Colonic mucosa (tissue), 4 donors: ENCODE measurements around the gene SLC9A5. TPM values are rescaled to one million over a fixed set of nuclear protein-coding genes. Genes with fewer than 3 reads are reported as not detected.

Experiments used
- DNase-seq: peaks from one replicate; pipeline ENCODE4 v3.0.0-alpha.2; 2020
- H3K27ac ChIP-seq: fragments of 200-600 bp; one replicate; pipeline ENCODE4 v1.8.0; 2021
- H3K27me3 ChIP-seq: fragments of 200-600 bp; one replicate; pipeline ENCODE4 v1.8.0; 2021
- H3K36me3 ChIP-seq: fragments of 200-600 bp; one replicate; pipeline ENCODE4 v1.8.0; 2021
- H3K4me1 ChIP-seq: fragments of 200-600 bp; one replicate; pipeline ENCODE4 v1.8.0; 2021; ENCODE audit warnings: mild to moderate bottlenecking
- H3K4me3 ChIP-seq: fragments of 200-600 bp; one replicate; pipeline ENCODE4 v1.8.0; 2021
- H3K9ac ChIP-seq, 2 donors: one replicate each; pipeline ENCODE4 v1.7.0; 2013; ENCODE audit warnings: control low read depth in 2 of 2, low read depth in 2 of 2, low read length in 2 of 2
- H3K9me3 ChIP-seq: fragments of 200-600 bp; one replicate; pipeline ENCODE4 v1.8.0; 2021
- intact Hi-C: fragments of 100-400 bp; cut with DNase I; formaldehyde crosslinking; loops from one replicate; pipeline ENCODE4 v1.14.1; 2022
- total RNA-seq, 2 donors: library from RNA; stranded (reverse); fragmentation: NEBNext Ultra II Directional in 1 of 2; extraction: Animal tissue kit (Norgen Biotek cat#: 25700) in 1 of 2; gene quantifications; one replicate each; pipeline ENCODE4 v1.2.1, GENCODE V29; 2021
- TF ChIP-seq, protein P1 (sequence below): fragments of 200-600 bp; IDR thresholded peaks from one replicate; pipeline ENCODE4 v1.8.0; 2022; ENCODE audit warnings: antibody characterized with exemption, mild to moderate bottlenecking
- donor health status: healthy.
- donor health status: DM: no; HTN: no; CAD: no.
- donor health status: DM: no; HTN: no; CAD: no.

Gene SLC9A5
- total RNA-seq, 2 donors from 2014 or later: 0.48 to 2.1 TPM

DNA sequence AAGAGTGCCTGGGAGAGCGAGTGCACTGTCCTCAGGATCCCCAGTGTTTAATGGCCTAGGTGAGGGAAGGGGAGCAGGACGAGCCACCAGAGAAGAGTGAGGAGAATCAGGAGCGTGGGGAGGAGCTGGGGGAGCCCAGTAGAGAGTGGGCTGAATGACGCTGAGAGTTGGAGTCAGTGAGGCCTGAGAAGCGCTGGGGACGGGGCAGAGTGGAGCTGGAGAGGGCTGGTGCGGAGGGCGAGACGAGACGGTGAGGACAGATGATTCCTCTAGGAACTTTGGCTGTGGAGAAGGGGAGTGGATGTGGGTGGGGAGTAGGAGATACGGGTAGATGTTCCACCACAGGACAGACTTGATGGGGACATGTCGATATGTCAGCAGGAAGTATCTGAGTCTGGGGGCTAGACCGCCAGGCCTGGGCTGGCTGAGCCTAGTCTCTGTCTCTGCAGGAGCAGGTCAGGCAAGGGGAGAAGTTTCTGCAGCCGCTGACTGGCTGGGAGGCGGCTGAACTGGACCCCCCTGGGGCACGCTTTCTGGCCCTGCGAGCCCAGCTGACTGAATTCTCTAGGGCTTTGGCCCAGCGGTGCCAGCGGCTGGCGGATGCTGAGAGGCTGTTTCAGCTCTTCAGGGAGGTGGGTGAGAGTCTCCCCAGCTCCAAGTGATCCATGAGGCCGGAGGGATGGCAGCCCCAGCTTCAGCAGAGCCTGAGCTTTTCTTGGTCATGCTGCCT, 35.2 kb downstream of the SLC9A5 start:
- Histone ChIP-seq H3K9me3 (no peaks in the 10 kb centered on the region), H3K4me1 (no peaks in the 10 kb centered on the region), H3K27ac (no peak overlapping the region), H3K4me3 (no peak overlapping the region), H3K9ac (no peak overlapping the region), H3K36me3 (no peaks in the 10 kb centered on the region), H3K27me3 (no peaks in the 10 kb centered on the region)
- no peak for DNase-seq
- intact Hi-C loops: loop anchor here (5.0 to 10.0 kb wide), 2 partner anchors 87 to 131 kb away; partner anchors contain the start of genes ELMO3 and ZDHHC1
- TF ChIP-seq, protein P1, sequence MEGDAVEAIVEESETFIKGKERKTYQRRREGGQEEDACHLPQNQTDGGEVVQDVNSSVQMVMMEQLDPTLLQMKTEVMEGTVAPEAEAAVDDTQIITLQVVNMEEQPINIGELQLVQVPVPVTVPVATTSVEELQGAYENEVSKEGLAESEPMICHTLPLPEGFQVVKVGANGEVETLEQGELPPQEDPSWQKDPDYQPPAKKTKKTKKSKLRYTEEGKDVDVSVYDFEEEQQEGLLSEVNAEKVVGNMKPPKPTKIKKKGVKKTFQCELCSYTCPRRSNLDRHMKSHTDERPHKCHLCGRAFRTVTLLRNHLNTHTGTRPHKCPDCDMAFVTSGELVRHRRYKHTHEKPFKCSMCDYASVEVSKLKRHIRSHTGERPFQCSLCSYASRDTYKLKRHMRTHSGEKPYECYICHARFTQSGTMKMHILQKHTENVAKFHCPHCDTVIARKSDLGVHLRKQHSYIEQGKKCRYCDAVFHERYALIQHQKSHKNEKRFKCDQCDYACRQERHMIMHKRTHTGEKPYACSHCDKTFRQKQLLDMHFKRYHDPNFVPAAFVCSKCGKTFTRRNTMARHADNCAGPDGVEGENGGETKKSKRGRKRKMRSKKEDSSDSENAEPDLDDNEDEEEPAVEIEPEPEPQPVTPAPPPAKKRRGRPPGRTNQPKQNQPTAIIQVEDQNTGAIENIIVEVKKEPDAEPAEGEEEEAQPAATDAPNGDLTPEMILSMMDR: no peak

DNA sequence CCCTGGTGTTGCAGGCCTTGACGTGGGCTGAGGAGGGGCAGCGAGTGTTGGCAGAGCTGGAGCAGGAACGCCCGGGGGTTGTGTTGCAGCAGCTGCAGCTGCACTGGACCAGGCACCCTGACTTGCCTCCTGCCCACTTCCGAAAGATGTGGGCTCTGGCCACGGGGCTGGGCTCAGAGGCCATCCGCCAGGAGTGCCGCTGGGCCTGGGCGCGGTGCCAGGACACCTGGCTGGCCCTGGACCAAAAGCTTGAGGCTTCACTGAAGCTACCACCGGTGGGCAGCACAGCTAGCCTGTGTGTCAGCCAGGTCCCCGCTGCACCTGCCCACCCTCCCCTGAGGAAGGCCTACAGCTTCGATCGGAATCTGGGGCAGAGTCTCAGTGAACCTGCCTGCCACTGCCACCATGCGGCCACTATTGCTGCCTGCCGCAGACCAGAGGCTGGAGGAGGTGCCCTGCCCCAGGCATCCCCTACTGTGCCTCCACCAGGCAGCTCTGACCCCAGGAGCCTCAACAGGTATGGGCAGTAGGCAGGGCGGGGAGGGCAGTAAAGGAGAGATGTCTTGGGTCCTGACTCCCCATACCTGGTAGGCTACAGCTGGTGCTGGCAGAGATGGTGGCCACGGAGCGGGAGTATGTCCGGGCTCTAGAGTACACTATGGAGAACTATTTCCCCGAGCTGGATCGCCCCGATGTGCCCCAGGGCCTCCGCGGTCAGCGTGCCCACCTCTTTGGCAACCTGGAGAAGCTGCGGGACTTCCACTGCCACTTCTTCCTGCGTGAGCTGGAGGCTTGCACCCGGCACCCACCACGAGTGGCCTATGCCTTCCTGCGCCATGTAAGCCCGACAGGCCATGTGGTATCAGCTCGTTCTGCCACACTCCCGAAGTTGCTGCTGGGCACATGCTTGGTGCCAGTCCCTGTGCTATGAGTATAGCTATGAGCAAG, 36.2 kb downstream of the SLC9A5 start:
- no peak overlapping the region for H3K9ac ChIP-seq
- intact Hi-C loops: loop anchor here (5.0 to 10.0 kb wide), 2 partner anchors 88 to 130 kb away; partner anchors contain the start of genes ELMO3 and ZDHHC1

DNA sequence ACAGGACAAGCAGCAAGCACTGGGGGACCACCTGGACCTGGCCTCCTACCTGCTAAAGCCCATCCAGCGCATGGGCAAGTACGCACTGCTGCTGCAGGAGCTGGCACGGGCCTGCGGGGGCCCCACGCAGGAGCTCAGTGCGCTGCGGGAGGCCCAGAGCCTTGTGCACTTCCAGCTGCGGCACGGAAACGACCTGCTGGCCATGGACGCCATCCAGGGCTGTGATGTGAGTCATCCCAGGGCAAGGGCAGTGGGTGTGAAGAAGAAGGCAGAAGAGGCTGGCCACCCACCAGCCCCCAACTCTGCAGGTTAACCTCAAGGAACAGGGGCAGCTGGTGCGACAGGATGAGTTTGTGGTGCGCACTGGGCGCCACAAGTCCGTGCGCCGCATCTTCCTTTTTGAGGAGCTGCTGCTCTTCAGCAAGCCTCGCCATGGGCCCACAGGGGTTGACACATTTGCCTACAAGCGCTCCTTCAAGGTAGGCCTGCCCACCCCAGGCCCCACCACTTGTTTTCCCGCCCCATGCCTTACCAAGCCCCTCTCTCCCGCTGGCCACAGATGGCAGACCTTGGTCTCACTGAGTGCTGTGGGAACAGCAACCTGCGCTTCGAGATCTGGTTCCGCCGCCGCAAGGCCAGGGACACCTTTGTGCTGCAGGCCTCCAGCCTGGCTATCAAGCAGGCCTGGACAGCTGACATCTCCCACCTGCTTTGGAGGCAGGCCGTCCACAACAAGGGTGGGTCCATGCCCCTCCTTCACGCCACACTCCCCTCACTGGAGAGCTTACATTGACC, 37.9 kb downstream of the SLC9A5 start:
- no peak overlapping the region for H3K9ac ChIP-seq

More for the DNA sequence above, 36.2 kb downstream of the SLC9A5 start:
- no peak overlapping the region for H3K27ac ChIP-seq
- H3K27me3 ChIP-seq: no peaks in the 10 kb centered on the region
- H3K4me1 ChIP-seq: no peaks in the 10 kb centered on the region
- H3K36me3 ChIP-seq: no peaks in the 10 kb centered on the region
- TF ChIP-seq, protein P1: peak; percentile 38
- no peaks in the 10 kb centered on the region for H3K9me3 ChIP-seq
- peak; percentile 49 for DNase-seq
- H3K4me3 ChIP-seq: no peak overlapping the region

DNA sequence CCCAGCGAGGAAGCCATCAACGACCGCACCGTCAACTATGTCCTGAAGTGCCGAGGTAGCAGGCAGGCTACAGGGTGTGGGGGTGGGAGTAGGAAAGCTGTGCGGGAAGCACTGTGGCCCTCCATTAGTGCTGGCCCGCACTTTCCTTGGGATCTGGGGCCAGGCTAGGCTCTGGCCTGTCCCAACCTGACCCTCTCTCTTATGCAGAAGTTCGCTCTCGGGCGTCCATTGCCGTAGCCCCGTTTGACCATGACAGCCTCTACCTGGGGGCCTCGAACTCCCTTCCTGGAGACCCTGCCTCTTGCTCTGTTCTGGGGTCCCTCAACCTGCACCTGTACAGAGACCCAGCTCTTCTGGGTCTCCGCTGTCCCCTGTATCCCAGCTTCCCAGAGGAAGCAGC, 39.2 kb downstream of the SLC9A5 start:
- Histone ChIP-seq H3K27me3 (no peaks in the 10 kb centered on the region), H3K4me3 (no peak overlapping the region), H3K9ac (no peak overlapping the region), H3K27ac (no peak overlapping the region), H3K4me1 (no peaks in the 10 kb centered on the region), H3K9me3 (no peaks in the 10 kb centered on the region), H3K36me3 (no peaks in the 10 kb centered on the region)
- intact Hi-C loops: loop anchor here (10.0 kb wide), 1 partner anchor 127 kb away; the partner anchor contains the start of gene ZDHHC1
- DNase-seq: no peak
- TF ChIP-seq, protein P1: no peak

More for the DNA sequence above, 37.9 kb downstream of the SLC9A5 start:
- H3K36me3 ChIP-seq: no peaks in the 10 kb centered on the region
- H3K27ac ChIP-seq: no peak overlapping the region
- H3K4me3 ChIP-seq: no peak overlapping the region
- TF ChIP-seq, protein P1: no peak
- H3K27me3 ChIP-seq: no peaks in the 10 kb centered on the region
- no peaks in the 10 kb centered on the region for H3K4me1 ChIP-seq
- intact Hi-C loops: loop anchor here (10.0 kb wide), 1 partner anchor 128 kb away; the partner anchor contains the start of gene ZDHHC1
- DNase-seq: no peak
- no peaks in the 10 kb centered on the region for H3K9me3 ChIP-seq

DNA sequence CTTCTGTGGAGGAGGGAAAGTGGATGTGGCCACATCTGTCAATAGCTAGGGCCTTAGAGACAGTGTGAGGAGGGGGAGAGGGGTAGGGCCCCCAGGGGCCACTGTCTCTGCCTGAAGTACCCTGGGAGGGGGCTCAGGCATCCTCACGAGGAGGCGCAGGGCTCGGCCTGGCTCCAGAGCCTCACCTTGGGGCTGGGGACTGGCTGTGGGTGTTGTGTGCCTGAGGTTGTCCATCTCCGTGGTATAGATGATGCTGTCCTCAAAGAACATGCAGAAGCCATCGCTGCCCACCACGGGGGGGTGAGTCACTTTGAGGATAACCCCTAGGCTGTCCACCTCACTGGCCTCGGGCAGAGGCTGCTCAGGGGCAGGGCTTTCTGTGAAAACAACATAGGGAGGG, 42.7 kb downstream of the SLC9A5 start:
- no peak overlapping the region for H3K4me3 ChIP-seq
- no peaks in the 10 kb centered on the region for H3K36me3 ChIP-seq
- H3K27me3 ChIP-seq: no peaks in the 10 kb centered on the region
- no peak overlapping the region for H3K27ac ChIP-seq
- no peaks in the 10 kb centered on the region for H3K4me1 ChIP-seq
- no peak overlapping the region for H3K9ac ChIP-seq
- DNase-seq: no peak
- no peaks in the 10 kb centered on the region for H3K9me3 ChIP-seq
- TF ChIP-seq, protein P1: no peak
- intact Hi-C loops: no loop called here
